Gastrocnemius medialis (tissue), 4 donors: ENCODE data around the gene TNS1. TPM values are rescaled to one million over a fixed set of nuclear protein-coding genes. Genes with fewer than 3 reads are reported as not detected.

Experiments
- ATAC-seq, 2 donors: fragments of 150-250 bp; one replicate each; pipeline ENCODE4 v1.9.1; 2016
- DNase-seq, 2 donors: peaks; one replicate each; pipeline ENCODE4 v3.0.0-alpha.2; 2019
- H3K27ac ChIP-seq, 4 donors: fragments of 200-600 bp; sonication (generic); 1 replicate in 1 of 4; 2 replicates in 3 of 4; pipeline ENCODE4 v1.5.1; 2016 to 2018; ENCODE audit warnings: mild to moderate bottlenecking in 2 of 4, moderate library complexity in 1 of 4
- H3K27me3 ChIP-seq, 3 donors: fragments of 200-600 bp; sonication (generic) in 2 of 3; 1 replicate in 1 of 3; 2 replicates in 2 of 3; pipeline versions ENCODE4 v1.5.1 to v1.6.0; 2016 to 2019; ENCODE audit warnings: mild to moderate bottlenecking in 1 of 3, moderate library complexity in 1 of 3
- H3K36me3 ChIP-seq, 2 donors: fragments of 200-600 bp; sonication (generic) in 1 of 2; one replicate each; pipeline ENCODE4 v1.5.1; 2017 to 2018
- H3K4me1 ChIP-seq, 2 donors: fragments of 200-600 bp; sonication (generic) in 1 of 2; one replicate each; pipeline ENCODE4 v1.5.1; 2016 to 2017; ENCODE audit warnings: mild to moderate bottlenecking in 2 of 2
- H3K4me3 ChIP-seq, 4 donors: fragments of 200-600 bp; sonication (generic) in 3 of 4; 1 replicate in 1 of 4; 2 replicates in 3 of 4; pipeline ENCODE4 v1.5.1; 2016 to 2019; ENCODE audit warnings: mild to moderate bottlenecking in 2 of 4
- H3K9me3 ChIP-seq, 3 donors: fragments of 200-600 bp; sonication (generic) in 2 of 3; 1 replicate in 1 of 3; 2 replicates in 2 of 3; pipeline ENCODE4 v1.5.1; 2016 to 2019
- POLR2A ChIP-seq, 2 donors: fragments of 450-650 bp; IDR thresholded peaks; one replicate each; pipeline ENCODE4 v1.6.1; 2017; ENCODE audit warnings: antibody characterized with exemption in 2 of 2, mild to moderate bottlenecking in 2 of 2, moderate library complexity in 2 of 2
- in situ Hi-C, 4 donors: fragments of 200-750 bp; cut with MboI; loops; one replicate each; pipeline versions ENCODE4 v1.15.0 to v1.8.0; 2017; ENCODE audit warnings: low sequenced_read_pairs in 4 of 4
- intact Hi-C: fragments of 100-400 bp; cut with DNase I; formaldehyde crosslinking; loops from one replicate; pipeline ENCODE4 v1.15.1; 2023; ENCODE audit warnings: low total_unique reads
- total RNA-seq, 4 donors: library from RNA; depleted of rRNA; stranded (reverse); fragments of >200 nt; gene quantifications; one replicate each; pipeline versions ENCODE4 v1.1.0 to v1.2.3, GENCODE V29; 2016
- TF ChIP-seq, protein P1 (sequence below), 5 experiments: fragments of 450-650 bp in 3 of 5; fragments of 200-600 bp in 2 of 5; sonication (generic) in 2 of 5; IDR thresholded peaks in 4 of 5; conservative IDR thresholded peaks in 1 of 5; 1 replicate in 4 of 5; 2 replicates in 1 of 5; pipeline ENCODE4 v1.5.1; 2016 to 2019; ENCODE audit warnings: antibody characterized with exemption in 5 of 5, mild to moderate bottlenecking in 3 of 5, moderate library complexity in 3 of 5

Gene TNS1
- total RNA-seq, 4 donors from 2014 or later, result 407 to 670 (median 484) TPM

DNA sequence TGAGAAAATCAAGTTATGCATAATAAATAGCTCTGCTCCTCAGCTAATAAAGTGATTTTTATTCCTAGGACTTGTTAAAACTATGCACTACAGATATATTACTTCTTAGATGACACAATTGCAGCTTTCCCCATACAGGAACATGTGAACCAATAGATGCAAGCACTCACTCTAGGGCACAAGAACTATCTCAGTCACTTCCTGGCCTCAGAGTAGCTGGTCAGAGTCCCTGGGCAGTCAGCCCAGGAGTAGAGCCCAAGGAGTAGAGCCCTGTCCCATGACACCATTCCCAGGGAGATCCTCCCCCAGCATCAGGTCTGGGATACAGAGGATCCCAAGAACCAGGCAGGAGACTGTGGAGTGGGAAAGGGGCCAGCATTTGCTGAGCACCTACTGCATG lies 2.7 kb downstream of the TNS1 start:
- DNase-seq, result peak in 1 of 2 donors; percentile 56
- in situ Hi-C loops (no loop called here), intact Hi-C loops (no loop called here)
- no peak overlapping the region for H3K4me3 ChIP-seq
- H3K27ac ChIP-seq, result peak overlapping the region; percentile 41 to 73 (median 70)
- H3K4me1 ChIP-seq, result peaks cover 48 to 51% of the 10 kb centered on the region in 2 donors
- H3K9me3 ChIP-seq, result no peaks in the 10 kb centered on the region
- ATAC-seq, result peak; percentile 14 to 29
- TF ChIP-seq POLR2A (IDR thresholded peaks at IDR 0.05), result peak in 1 of 2 donors; percentile 16
- TF ChIP-seq, protein P1, sequence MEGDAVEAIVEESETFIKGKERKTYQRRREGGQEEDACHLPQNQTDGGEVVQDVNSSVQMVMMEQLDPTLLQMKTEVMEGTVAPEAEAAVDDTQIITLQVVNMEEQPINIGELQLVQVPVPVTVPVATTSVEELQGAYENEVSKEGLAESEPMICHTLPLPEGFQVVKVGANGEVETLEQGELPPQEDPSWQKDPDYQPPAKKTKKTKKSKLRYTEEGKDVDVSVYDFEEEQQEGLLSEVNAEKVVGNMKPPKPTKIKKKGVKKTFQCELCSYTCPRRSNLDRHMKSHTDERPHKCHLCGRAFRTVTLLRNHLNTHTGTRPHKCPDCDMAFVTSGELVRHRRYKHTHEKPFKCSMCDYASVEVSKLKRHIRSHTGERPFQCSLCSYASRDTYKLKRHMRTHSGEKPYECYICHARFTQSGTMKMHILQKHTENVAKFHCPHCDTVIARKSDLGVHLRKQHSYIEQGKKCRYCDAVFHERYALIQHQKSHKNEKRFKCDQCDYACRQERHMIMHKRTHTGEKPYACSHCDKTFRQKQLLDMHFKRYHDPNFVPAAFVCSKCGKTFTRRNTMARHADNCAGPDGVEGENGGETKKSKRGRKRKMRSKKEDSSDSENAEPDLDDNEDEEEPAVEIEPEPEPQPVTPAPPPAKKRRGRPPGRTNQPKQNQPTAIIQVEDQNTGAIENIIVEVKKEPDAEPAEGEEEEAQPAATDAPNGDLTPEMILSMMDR (IDR thresholded peaks at IDR 0.05 in 4 of 5, conservative IDR thresholded peaks at IDR 0.05 in 1 of 5), result no peak
- no peaks in the 10 kb centered on the region for H3K36me3 ChIP-seq
- no peaks in the 10 kb centered on the region for H3K27me3 ChIP-seq

DNA sequence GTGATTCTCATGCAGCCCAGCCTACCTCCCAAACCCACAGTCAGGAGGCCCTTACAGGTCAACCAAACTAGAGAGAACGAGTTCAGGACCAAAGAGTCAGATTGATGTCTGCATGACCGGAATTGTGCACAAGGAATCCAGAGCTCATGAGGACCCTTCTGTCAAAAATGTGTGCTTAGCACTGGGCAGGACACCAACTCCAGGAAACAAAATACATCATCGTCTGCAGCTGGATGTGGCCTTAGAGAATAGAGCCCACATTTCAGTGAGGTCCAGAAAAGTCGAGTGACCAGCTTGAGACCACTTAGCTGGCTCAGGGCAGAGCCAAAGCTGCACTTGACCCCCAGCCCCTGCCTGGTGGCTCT lies 3.2 kb downstream of the TNS1 start:
- no peak overlapping the region for H3K4me3 ChIP-seq
- H3K9me3 ChIP-seq, result no peaks in the 10 kb centered on the region
- intact Hi-C loops, result no loop called here
- in situ Hi-C loops, result no loop called here
- peaks cover 45 to 46% of the 10 kb centered on the region in 2 donors for H3K4me1 ChIP-seq
- H3K27me3 ChIP-seq, result no peaks in the 10 kb centered on the region
- no peak for ATAC-seq
- TF ChIP-seq POLR2A (IDR thresholded peaks at IDR 0.05), result no peak
- TF ChIP-seq, protein P1 (IDR thresholded peaks at IDR 0.05 in 4 of 5, conservative IDR thresholded peaks at IDR 0.05 in 1 of 5), result no peak
- DNase-seq, result no peak
- H3K27ac ChIP-seq, result peak overlapping the region in 1 of 4 donors; percentile 73
- H3K36me3 ChIP-seq, result no peaks in the 10 kb centered on the region

DNA sequence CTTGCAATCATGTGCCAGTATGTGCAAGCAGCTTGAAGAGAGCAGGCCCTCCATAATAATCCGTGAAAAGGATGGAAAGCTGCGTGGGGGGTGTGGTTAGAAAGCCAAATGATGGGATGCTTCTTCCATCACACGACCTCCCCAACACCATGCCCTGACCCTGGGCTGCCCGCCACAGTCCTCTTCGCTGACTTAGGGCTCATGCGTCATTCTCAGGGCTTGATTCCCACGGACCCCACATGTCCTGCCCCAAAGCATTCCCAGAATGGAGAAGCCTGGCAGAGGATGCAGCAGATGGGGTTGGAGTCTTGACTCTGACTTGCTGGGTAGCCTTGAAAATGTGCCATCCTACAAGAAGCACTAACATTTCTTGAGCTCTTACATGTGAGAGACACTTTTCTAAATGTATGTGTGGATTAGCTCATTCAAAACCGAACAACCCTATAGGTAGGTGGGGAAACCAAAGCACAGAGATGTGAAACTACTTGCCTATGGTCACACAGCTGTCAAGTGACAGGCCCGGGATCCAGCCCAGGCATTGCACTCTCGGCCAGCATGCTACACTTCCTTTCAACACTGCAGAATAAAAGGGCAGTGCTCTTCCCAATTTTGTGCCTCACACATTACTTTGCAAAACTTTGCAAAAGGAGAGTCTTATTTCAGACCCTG lies 3.7 kb downstream of the TNS1 start:
- no peaks in the 10 kb centered on the region for H3K9me3 ChIP-seq
- peaks cover 40 to 46% of the 10 kb centered on the region in 2 donors for H3K4me1 ChIP-seq
- no peak for DNase-seq
- in situ Hi-C loops (no loop called here), intact Hi-C loops (no loop called here)
- no peaks in the 10 kb centered on the region for H3K27me3 ChIP-seq
- TF ChIP-seq, protein P1 (IDR thresholded peaks at IDR 0.05 in 4 of 5, conservative IDR thresholded peaks at IDR 0.05 in 1 of 5), result no peak
- no peak for TF ChIP-seq POLR2A (IDR thresholded peaks at IDR 0.05)
- H3K36me3 ChIP-seq, result no peaks in the 10 kb centered on the region
- no peak overlapping the region for H3K4me3 ChIP-seq
- no peak overlapping the region for H3K27ac ChIP-seq
- ATAC-seq, result no peak

DNA sequence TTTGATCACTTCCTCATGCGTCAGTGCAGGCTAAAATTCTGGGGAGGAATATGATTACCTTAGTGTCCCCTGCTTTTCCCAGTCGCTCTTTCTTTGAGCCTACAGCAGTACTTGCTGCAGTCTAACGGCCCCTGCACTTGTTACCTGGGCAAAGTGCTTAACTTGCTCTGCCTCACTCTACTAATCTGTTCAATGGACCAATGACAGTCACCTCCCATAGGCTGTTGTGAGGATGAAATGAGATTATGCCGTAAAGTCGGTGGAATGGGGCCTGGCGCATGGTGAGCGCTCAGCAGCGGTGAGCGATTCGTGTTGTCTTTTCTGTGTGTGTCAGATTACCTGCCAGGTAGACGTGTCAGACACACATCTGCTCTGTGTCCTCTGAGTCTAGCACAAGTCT lies 5.3 kb downstream of the TNS1 start:
- H3K27ac ChIP-seq, result peak overlapping the region in 2 of 4 donors; percentile 72 to 77
- no peak for DNase-seq
- H3K36me3 ChIP-seq, result no peaks in the 10 kb centered on the region
- H3K9me3 ChIP-seq, result no peaks in the 10 kb centered on the region
- TF ChIP-seq POLR2A (IDR thresholded peaks at IDR 0.05), result no peak
- TF ChIP-seq, protein P1 (IDR thresholded peaks at IDR 0.05 in 4 of 5, conservative IDR thresholded peaks at IDR 0.05 in 1 of 5), result no peak
- in situ Hi-C loops (no loop called here), intact Hi-C loops (no loop called here)
- ATAC-seq, result no peak
- H3K4me3 ChIP-seq, result no peak overlapping the region
- no peaks in the 10 kb centered on the region for H3K27me3 ChIP-seq
- peaks cover 28 to 38% of the 10 kb centered on the region in 2 donors for H3K4me1 ChIP-seq
